Smooth muscle cell of the brain vasculature (primary cell): ENCODE data around the gene ULK3.

Experiments used
- DNase-seq: peaks from one replicate; pipeline ENCODE4 v3.0.0-alpha.2; 2012; ENCODE audit warnings: low read depth, low spot score

Gene ULK3

DNA sequence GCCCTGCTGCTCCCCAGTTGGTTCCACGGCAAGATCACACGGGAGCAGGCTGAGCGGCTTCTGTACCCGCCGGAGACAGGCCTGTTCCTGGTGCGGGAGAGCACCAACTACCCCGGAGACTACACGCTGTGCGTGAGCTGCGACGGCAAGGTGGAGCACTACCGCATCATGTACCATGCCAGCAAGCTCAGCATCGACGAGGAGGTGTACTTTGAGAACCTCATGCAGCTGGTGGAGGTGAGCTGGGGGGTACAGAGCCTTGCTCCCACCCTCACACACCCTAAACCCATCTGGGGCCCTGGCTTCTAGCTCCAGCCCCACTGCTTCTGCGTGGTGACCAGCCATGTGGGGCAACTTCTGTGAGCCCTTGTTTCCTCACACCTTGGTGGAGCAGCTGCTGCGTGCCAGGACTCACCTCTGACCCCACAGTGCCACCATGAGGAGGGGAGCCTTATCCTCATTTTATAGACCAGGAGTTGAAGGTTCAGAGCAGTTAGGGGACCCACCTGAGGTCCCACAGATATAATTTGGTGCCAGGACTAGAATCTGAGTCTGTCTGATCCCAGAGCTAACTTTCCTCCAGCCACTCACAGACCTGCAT lies 43.6 kb downstream of the ULK3 start:
- DNase-seq: no peak

DNA sequence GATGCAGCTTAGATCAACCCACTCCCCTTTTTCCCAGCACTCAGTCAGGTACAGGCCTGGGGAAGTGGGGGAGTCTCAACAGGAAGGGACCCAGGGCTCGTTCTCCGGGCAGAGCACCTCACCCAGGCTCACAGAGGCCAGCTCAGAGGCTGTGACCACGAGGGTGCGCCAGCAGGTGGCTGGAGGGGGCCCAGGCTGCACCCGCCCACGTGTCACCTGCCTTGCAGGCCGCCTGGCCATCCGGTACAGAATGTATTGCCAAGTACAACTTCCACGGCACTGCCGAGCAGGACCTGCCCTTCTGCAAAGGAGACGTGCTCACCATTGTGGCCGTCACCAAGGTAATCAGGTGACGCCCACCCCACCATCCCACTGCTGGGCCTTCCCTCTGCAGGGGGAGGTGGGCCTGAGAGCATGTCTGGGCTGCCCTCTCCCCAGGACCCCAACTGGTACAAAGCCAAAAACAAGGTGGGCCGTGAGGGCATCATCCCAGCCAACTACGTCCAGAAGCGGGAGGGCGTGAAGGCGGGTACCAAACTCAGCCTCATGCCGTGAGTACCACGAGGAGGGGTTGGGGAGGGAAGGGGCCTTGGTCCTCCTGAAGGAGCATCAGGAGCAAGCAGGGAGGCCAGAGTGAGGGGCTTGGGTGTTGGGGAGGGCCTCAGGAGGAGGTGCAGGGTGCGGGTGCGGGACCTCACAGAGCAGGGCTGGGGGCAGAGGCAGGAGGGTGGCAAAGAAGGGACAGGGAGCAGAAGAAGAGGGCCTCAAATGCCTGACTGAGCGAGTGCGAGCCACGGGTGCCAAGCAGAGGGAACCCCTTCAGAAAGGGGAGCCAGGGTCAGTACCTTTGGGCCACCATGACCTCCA lies 44.3 kb downstream of the ULK3 start:
- DNase-seq: no peak

DNA sequence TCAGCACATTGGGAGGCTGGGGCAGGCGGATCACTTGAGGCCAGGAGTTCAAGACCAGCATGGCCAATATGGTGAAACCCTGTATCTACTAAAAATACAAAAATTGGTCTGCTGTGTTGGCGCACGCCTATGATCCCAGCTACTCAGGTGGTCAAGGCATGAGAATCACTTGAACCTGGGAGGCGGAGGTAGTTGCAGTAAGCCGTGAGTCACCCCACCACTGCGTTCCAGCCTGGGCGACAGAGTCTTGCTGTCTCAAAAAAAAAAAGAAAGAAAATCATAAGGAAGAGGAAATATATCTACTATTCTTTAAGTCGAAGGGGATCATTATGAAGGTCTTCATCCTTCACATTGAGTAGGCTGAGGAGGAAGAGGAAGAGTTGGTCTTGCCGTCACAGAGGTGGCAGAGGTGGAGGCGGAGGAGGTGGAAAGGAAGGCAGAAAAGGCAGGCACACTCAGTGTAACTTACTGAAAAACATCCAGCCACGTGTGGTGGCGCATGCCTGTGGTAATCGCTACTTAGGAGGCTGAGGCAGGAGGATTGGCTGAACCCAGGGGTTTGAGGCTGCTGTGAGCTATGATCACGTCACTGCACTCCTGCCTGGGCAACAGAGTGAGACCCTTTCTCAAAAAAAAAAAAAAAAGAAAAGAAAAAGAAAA lies 46.9 kb downstream of the ULK3 start:
- DNase-seq: no peak

DNA sequence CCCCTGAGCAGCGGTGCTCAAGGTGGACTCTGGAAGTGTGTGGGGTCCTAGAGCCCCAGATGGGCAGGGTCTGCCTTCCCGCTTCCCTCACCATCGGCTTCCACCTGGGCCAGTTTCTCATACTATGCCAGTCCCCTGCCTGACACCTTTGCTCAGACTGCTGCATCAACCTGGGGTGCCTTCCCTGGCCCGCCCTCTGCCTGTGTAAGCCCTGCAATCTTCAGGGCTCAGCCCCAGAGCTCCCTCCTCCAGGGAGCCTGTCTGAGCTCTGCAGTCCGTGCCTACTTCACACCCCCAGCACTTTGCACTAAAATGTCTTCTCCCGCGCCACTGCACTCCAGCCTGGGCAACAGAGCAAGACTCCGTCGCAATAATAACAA lies 48.0 kb downstream of the ULK3 start:
- no peak for DNase-seq

DNA sequence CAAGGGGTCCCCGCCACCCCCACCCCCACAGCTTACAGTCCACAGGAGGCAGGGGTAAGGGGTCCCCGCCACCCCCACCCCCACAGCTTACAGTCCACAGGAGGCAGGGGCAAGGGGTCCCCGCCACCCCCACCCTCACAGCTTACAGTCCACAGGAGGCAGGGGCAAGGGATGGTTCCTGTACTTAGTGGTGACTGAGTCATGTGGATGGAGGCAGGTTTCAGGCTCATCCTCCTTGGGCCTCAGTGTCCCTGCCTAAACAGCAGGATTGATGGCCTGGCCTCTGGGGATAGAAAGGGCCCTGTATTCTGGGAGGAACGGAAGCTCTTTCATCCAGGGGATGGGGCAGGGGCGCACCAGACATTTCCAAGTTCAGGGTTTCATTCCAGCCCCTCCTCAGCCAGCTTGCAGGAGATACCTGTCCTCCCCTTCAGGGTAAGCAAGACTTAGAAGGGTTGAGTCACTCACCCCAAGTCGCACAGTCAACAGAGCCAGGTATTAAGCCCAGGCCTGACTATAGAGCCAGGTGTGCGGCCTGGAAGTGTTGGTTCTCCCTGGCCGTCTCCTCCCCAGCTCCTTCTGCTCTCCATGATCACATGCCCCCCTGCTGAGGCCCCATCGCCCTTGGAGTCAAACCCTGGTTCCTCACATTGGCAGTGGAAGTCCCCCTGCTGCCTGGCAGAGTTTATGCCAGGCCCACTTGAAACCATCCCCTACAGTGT lies 48.5 kb downstream of the ULK3 start:
- DNase-seq: no peak

DNA sequence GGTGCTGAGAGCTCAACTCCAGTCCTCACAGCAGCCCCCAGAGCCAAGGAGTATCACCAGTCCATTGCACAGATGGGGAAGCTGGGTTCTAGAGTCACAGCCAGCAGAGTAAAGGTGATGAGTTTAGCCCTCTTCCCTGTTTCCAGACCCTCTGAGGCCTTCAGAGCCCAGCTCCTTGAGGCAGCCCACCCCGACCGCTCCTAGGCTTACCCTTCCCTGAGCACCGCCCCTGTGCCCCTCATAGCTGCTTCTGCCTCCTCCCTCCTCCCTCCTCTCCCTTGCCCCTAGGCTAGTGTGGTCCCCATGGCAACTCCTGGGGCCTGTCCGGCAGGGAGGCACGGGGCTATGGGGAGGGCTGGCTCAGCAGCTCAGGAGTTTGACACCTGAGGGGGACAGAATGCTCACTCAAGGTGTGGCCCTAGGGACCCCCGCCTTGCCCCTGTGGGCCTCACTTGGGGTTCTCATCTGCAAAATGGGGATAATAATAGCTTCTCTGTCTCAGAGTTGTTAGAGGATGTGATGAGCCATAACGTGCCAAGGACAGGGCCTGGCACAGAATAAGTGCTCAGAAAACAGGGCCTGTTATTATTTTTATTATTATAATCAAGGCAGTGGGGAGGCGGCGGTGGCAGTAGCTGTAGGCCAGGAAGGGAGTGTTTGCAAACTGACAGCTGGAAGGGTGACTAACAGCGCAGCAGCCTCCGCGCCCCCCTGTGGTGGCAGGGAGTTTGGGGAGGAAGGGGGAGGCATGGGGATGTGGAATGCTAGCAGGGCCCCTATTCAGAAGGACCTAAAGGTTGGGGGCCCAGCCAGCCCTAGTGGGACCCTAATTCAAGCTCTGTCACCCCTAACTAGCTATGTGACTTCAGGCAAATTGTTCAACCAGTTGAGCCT lies 49.6 kb downstream of the ULK3 start:
- no peak for DNase-seq

DNA sequence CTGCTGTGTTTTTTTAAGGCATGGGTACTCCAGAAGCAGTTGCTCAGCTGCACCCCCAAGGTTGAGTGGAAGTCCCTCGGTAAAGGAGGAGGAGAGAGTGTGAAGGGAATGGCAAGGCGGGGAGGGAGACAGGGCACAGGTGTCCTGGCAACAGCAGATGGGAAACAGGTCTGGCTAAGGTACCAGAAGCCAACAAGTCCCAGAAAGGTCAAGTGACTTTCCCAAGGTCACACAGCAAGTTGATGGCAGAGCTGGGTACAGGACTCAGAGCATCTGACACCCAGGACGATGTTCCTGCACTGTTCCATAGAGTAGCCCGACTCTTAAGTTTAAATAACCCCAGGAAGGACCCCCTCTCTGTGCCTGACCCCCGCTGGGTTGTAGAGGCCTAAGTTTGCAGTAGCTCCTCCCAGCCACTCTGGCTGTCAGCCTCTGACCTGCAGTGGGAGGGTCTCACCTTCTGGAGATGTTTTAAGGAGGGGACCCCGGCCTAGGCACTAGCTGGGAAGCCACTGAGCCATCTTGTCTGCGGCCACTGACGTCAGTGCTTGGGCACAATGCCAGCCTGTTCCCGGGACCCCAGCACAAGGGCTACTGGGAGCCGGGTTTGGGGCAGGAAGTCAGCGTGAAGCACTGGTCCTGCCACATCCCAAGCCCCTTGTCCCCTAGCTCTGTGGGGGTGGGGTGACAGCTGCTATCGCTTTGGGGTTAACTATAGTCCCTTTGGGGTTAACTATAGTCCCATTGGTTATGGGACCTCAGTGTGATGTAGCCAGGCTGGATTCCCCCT lies 50.5 kb downstream of the ULK3 start:
- no peak for DNase-seq

DNA sequence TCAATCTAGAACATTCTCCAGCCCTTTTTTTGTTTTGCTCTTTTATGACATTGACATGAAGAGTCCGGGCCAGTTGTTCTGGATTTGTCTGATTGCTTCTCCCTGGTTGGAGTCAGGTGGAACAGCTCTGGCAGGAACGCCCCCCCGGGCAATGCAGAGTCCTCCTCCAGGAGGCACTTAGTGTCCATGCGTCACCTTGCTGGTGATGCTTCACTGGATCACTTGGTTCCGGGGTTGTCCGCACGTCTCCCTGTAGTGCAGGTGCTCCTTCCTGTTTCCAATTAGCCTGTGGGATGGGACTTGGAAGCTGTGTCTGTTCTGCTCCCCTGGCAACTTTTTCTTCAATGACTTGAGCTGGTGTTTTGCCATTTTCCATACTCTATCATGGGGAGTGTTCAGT lies 51.3 kb downstream of the ULK3 start:
- no peak for DNase-seq

DNA sequence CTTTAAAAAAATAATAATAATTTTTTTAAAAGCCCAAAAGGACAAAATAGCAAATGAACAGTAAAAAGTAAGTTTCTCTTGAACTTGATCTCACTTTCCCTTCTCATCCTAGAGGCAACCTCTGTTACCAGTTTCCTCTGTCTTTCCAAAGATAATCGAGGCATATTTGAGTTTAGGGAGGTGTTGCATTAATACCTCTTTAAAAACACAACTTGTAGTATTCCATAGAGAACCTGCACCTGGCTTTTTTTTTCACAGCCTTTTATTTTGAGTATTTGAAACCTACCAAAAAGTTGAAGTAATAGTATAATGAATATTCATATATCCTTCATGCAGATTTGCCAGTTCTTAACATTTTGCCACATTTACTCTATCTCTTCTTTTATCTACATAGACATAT lies 51.9 kb downstream of the ULK3 start:
- no peak for DNase-seq

DNA sequence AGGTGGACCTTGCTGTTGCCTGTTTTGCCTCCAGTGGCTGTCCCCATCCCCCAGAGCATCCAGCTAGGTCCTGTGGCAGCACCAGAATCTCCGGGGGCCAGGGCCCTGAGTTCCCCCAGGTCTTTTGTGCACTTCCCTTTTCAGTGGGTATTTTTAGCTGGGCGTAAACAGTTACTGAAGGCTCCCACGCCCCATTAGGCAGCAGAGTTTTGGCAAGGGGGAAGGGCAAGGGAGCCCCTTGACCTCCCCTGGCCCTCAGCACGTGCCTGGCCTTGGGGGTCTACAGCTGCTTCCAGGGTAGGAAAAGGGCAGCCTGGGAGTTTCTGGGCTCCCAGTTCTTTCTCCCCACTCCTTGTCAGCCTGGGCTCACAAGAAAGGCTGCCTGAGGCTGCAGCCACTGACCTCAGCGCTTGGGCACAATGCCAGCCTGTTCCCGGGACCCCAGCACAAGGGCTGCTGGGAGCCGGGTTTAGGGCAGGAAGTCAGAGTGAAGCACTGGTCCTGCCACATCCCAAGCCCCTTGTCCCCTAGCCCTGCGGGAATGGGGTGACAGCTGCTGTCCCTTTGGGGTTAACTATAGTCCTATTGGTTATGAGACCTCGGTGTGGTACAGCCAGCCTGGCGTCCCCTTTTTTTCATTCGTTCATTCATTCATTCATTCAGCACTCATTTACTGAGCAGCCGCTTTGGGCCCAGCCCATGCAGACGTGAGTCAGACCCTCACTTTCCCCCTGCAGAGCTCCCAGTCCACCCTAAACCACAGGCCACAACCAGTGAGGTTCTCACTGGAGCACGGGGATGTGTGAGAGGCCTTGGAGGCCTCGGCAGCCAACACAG lies 52.7 kb downstream of the ULK3 start:
- peak; percentile 69 for DNase-seq

DNA sequence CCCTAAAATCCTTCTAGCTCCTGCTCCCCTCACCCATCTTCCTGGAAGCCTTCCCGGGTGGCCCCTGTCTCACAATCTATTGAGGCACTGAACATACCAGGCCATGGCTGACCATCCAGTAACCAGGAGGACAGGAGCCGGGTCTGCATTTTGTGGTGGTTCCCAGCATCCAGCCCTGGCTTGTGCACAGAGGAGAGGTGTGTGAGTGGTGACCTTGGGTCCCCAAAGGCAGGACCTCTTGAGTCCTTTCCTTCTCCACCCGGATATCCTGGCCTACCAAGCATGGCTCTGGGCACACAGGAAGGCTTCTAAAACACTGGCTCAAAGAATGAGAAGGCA lies 53.2 kb downstream of the ULK3 start:
- no peak for DNase-seq

DNA sequence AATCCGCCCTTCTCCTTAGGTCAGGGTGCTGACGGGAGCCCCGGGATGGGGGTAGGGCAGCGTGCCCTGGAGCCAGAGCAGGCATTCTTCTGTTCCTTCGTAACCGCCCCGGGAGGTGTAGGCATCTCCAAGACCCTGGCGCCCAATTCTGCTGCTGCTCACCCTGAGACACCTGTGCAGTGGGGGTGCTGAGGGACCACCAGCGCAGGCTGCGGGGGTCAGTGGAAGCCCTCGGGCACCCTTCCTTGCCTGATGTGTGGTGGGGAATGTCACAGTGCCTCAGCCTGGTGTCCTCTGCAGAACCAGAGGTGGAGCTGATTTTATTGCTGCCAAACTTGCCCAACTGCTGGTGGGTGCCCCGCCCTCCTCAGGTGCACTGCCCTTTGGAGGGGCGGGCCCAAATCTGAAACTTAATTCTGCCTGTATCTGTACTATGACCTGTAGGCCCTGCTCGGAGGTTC lies 53.8 kb downstream of the ULK3 start:
- no peak for DNase-seq

DNA sequence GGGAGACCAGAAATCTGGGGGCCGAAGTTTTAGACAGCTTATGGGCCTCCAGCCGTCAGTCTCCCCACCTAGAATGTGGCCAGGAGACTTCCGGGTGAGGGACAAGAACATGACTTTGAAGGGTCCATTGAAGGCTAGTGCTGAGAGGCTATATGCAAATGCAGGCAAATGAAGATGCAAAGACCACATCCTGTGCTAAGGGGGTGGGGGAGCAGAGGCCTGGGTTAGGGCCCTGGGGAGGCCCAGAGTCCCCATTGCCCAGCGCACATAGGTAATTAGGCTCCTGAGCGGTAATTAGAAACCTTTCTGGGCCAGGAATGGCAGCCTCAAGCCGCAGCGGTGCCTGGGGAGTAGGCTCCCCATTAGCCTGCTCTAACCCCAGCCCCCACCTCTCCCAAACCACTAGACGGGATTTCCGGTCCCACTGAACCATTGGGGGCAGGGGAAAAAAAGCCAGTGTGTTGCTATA lies 54.2 kb downstream of the ULK3 start:
- no peak for DNase-seq

DNA sequence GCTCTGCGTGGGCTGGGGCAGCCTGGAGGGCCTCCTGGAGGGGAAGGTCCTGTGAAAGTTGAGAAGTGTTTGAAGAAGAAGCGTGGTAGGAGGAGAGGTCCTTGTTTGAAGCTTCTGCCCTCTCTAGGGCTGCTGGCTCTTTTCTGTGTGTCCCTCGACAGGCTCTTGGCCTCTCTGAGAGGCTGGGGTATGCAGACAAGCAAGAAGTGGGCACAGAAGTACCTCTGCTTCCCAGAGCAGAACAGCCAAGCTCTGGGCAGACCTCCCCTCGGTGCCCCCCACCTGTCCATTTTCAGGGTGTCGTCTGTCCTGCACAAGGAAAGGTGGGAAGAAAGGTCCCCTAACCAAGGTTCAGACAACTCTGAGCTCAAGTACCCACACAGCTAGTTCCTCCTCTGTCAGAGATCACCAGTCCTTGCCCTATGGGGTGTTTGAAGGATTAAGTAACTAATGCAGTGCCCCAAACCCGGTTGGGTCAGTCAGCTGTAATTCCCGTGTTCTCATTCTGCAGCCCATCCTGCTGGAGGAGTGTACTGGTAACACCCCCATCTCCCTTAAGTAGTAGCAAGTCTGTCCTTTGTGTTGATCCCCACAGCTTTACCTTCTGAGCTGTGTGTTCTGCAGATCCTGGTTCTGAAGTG lies 54.8 kb downstream of the ULK3 start:
- no peak for DNase-seq

DNA sequence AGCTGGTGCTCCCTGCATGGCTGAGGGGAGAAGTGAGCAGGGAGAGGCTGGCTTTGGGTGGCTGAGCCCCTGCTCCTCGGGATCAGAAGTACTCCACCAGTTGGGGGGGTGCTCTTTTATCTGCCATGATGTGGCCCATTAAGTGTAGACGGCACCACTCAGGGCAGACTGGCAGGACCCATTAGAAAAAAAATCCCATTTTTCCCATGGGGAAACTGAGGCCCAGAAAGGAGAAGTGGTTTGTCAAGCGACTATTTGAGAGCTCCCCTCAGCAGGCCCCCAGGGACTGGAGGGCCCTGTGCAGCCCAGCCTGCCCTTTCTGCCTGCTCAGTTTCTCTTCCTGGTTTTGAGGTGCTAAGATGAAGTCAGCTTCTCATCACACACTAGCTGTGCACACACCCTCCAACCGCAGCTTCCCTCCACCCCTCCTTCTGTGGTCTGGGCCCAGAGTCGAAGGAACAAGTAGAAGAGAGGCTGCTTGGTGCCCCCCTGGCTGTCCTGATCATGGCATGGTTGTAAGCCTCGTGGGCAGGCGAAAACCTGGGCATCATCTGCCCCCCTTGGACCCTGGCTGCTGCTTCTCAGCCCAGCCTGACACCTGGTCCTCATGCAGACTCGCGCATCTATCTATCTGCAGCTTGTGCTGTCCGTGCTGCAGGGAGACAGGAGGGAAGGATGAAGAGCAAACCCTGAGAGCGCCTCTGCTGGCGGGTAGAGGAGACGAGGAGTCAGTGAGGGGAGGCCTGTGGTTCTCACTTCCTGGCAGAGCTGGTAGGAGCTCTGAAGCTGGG lies 55.5 kb downstream of the ULK3 start:
- no peak for DNase-seq

DNA sequence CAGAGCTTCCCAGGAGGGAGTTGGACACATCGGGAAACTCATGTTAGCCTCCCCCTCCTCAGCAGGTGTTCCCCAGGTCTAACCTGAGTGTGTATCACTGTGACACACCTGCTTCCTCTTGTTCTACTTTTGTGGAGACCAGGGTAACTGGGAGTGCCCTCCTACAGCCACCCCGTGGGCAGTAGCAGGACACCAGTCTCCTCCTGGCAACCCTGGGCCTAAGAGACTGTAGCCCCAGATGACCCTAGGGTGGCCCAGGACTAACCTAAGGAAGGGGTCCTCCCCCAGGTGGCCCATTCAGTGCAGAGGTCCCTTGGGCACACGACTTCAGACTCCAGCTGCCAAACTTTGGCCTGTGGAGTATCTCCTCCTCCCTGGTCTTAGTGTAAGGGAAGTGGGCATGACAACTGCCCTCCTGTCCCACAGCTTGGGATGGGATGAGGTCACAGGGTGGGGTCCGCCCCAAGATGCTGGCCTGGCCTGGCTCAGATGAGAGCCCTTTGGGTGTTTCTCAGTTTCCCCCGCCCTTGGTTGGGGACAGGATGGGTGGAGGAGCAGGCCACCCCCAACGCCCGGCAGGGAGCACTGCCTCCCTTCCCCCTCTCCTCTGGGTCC lies 56.3 kb downstream of the ULK3 start:
- no peak for DNase-seq
